ENCODE results near the gene BICD1.
"Not testable (repeated sequence)": the region's sequence is repeated elsewhere in the genome, so short reads cannot be mapped to it uniquely, and the experiment has no call there.

BICD1 gene

DNA sequence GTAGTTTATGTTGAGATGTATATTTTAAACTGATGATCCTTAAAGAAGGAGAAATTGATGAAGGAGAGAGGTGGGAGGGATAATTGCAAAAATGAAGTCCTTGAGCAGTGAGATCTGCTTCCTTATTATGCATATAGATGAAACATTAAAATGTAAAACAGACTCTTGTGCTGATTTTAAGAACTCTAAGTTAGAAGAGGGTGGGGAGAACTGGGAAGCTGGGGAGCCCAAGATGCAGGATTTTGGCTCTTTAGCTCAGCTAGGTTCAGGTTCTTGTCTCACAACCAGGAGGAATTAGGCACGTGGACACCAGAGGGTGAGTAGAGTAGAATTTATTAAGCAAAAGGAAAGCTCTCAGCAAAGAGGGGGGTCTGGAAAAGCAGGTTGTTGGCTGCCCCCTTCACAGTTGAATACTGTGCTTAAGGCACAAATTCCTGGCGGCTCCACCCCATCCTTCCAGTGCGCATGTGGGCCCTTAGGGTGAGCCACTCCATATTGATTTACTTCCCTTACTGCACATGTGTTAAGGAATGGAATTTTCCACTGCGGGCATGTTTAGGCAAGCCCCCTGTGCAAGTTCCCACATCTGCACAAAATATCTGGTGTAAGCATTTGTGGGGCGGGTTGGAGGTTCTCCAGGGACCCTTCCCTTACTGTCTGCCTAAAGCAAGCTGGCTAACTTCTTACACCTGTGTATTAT, 141.9 kb downstream of the BICD1 start:
- no peak for DNase-seq (ENCODE audit: low spot score)

GRCh38 chr12:32249777-32250176, 143.1 kb downstream of the BICD1 start:
- no peak for DNase-seq (ENCODE audit: low spot score)

GRCh38 chr12:32252199-32253073, 145.8 kb downstream of the BICD1 start:
- DNase-seq (ENCODE audit: low spot score) = peak; percentile 78

- no peak for DNase-seq (ENCODE audit: low spot score)
Measured at GRCh38 chr12:32253154-32253790, 146.6 kb downstream of the BICD1 start.

GRCh38 chr12:32254260-32254956, 147.8 kb downstream of the BICD1 start:
- DNase-seq (ENCODE audit: low spot score) = no peak

- DNase-seq (ENCODE audit: low spot score) = no peak
Measured at GRCh38 chr12:32255588-32255987, 148.9 kb downstream of the BICD1 start.

- no peak for DNase-seq (ENCODE audit: low spot score)
Measured at GRCh38 chr12:32257695-32258496, 151.2 kb downstream of the BICD1 start.

- no peak for DNase-seq (ENCODE audit: low spot score)
Measured at GRCh38 chr12:32260696-32261095, 154.0 kb downstream of the BICD1 start.

GRCh38 chr12:32261638-32262037, 155.0 kb downstream of the BICD1 start:
- peak; percentile 55 for DNase-seq (ENCODE audit: low spot score)

GRCh38 chr12:32264961-32265360, 158.3 kb downstream of the BICD1 start:
- peak; percentile 54 for DNase-seq (ENCODE audit: low spot score)

DNA sequence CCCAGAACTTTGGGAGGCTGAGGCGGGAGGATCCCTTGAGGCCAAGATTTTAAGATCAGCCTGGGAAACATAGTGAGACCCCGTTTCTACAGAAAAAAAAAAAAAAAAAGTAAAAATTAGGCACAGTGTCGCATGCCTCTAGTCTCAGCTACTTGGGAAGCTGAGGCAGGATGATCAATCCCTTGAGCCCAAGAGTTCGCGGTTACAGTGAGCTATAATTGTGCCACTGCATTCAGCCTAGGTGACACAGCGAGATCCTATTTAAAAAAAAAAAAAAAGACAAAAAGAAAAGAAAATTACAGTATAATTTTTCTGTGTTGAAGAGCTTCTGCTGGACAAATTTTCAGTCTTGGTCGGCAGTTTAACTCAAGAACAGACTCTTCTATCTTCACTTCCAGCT, 158.8 kb downstream of the BICD1 start:
- no peak for DNase-seq (ENCODE audit: low spot score)

GRCh38 chr12:32265951-32266350, 159.3 kb downstream of the BICD1 start:
- no peak for DNase-seq (ENCODE audit: low spot score)

DNA sequence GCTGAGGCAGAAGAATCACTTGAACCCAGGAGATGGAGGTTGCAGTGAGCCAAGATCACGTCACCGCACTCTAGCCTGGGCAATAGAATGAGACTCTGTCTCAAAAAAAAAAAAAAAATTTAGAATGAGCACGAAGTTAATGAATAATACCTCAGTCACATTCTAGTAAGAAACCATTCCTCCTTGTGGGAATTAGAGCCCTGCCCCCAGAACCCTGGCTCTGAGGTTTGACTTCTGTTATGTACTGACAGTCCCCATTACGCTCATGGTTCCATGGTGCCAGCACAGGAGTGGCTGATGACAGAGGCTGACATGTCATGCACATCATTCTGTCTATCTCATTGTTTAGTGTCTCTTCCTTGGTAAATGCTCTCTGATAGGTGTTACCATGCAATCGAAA, 160.1 kb downstream of the BICD1 start:
- no peak for DNase-seq (ENCODE audit: low spot score)

GRCh38 chr12:32270818-32271710, 164.4 kb downstream of the BICD1 start:
- peak; percentile 29 for DNase-seq (ENCODE audit: low spot score)

DNA sequence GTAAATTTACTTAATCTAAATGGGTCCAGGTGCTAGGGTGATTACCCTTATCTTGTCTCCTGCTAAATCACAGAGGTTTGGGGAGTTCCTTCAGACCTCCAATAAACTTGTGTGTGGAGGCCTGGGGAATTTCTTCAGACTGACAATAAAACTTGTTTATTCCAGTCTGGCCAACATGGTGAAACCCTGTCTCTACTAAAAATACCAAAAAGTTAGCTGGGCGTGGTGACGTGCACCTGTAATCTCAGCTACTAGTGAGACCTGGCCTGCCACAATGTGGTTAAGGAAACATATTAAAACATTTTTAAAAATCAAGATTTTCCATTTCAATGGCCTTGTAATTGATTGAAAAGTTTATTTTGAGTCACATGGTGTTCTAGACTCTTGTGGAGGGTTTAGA, 165.8 kb downstream of the BICD1 start:
- no peak for DNase-seq (ENCODE audit: low spot score)

DNA sequence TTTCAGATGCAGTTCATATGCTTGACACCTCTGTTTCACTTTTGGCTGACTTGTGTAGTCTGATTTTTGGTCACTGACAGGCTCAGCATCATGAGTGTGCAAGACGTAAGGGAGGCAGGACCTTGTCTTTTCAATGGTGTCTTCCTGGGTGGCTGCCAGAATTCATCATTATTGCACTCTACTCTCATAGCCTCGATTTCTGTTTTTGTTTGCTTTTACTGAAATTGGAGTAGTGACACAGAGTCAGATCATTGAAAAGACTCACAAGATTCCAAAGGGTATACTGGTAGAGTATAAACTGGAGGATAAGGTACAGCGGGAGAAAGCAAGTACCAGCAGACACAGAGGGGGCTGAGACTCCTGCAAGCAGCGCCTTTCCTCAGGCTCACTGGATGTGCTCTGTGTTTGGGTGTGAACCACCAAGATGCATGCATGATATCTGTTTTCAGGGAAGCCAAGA, 166.4 kb downstream of the BICD1 start:
- DNase-seq (ENCODE audit: low spot score) = no peak

GRCh38 chr12:32273712-32274111, 167.1 kb downstream of the BICD1 start:
- DNase-seq (ENCODE audit: low spot score) = no peak

DNA sequence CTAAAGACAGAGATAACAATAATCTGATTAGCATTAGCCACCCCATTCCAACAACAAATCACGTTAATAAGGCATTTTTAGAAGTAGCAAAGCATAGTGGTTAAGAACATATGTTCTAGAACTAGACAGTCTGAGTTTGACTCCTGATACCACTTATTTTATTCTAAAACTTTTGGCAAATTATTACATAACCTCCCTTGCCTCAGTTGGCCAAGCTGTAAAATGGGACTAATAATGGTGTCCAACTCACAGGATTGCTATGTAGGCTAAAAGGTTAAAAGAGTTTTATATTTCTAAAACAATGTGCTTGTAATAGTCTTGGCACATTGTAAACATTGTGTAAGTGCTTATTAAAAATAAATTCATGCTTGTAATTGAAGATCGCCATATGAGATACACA, 168.0 kb downstream of the BICD1 start:
- no peak for DNase-seq (ENCODE audit: low spot score)

DNA sequence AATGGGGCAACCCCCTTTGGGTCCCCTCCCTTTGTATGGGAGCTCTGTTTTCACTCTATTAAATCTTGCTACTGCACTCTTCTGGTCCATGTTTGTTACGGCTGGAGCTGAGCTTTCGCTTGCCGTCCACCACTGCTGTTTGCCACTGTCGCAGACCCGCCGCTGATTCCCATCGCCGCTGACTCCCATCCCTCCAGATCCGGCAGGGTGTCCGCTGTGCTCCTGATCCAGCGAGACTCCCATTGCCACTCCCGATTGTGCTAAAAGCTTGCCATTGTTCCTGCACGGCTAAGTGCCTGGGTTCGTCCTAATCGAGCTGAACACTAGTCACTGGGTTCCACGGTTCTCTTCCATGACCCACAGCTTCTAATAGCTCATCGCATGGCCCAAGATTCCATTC, 168.9 kb downstream of the BICD1 start:
- not testable (repeated sequence) for DNase-seq (ENCODE audit: low spot score)

GRCh38 chr12:32277774-32278173, 171.1 kb downstream of the BICD1 start:
- DNase-seq (ENCODE audit: low spot score) = no peak

All from D341Med (cell line).